ENCODE measurements around the gene F7. TPM values are rescaled to one million over a fixed set of nuclear protein-coding genes. Genes with fewer than 3 reads are reported as not detected.

The F7 gene
- total RNA-seq, 1 donor from 2014 or later = not detected

- TF ChIP-seq CTCF (IDR thresholded peaks at IDR 0.05; ENCODE audit: insufficient read depth, low read length, severe bottlenecking) = no peak
- DNase-seq (ENCODE audit: low read depth) (no peak), FAIRE-seq (no peak)
- no peaks in the 10 kb centered on the region for H3K36me3 ChIP-seq (ENCODE audit: control insufficient read depth, insufficient read depth, low read length)
- no peak overlapping the region for H3K4me3 ChIP-seq (ENCODE audit: low read depth, low read length)
- H3K27me3 ChIP-seq (ENCODE audit: control insufficient read depth, insufficient read depth, low read length) = peaks cover 5% of the 10 kb centered on the region
Measured at GRCh38 chr13:113115363-113116205, 10.0 kb downstream of the F7 start.

- TF ChIP-seq CTCF (IDR thresholded peaks at IDR 0.05; ENCODE audit: insufficient read depth, low read length, severe bottlenecking) = no peak
- DNase-seq (ENCODE audit: low read depth) = no peak
- no peak for FAIRE-seq
- no peaks in the 10 kb centered on the region for H3K36me3 ChIP-seq (ENCODE audit: control insufficient read depth, insufficient read depth, low read length)
- no peak overlapping the region for H3K4me3 ChIP-seq (ENCODE audit: low read depth, low read length)
- no peaks in the 10 kb centered on the region for H3K27me3 ChIP-seq (ENCODE audit: control insufficient read depth, insufficient read depth, low read length)
Measured at GRCh38 chr13:113116206-113116800, 10.7 kb downstream of the F7 start.

GRCh38 chr13:113116871-113117271 is 11.3 kb downstream of the F7 start:
- TF ChIP-seq CTCF (IDR thresholded peaks at IDR 0.05; ENCODE audit: insufficient read depth, low read length, severe bottlenecking) = no peak
- no peaks in the 10 kb centered on the region for H3K36me3 ChIP-seq (ENCODE audit: control insufficient read depth, insufficient read depth, low read length)
- no peak overlapping the region for H3K4me3 ChIP-seq (ENCODE audit: low read depth, low read length)
- no peaks in the 10 kb centered on the region for H3K27me3 ChIP-seq (ENCODE audit: control insufficient read depth, insufficient read depth, low read length)
- DNase-seq (ENCODE audit: low read depth) (no peak), FAIRE-seq (no peak)

- no peak overlapping the region for H3K4me3 ChIP-seq (ENCODE audit: low read depth, low read length)
- FAIRE-seq = no peak
- no peaks in the 10 kb centered on the region for H3K27me3 ChIP-seq (ENCODE audit: control insufficient read depth, insufficient read depth, low read length)
- no peaks in the 10 kb centered on the region for H3K36me3 ChIP-seq (ENCODE audit: control insufficient read depth, insufficient read depth, low read length)
- no peak for TF ChIP-seq CTCF (IDR thresholded peaks at IDR 0.05; ENCODE audit: insufficient read depth, low read length, severe bottlenecking)
- no peak for DNase-seq (ENCODE audit: low read depth)
Measured at GRCh38 chr13:113117335-113117872, 11.8 kb downstream of the F7 start.

GRCh38 chr13:113117911-113118260 is 12.3 kb downstream of the F7 start:
- no peaks in the 10 kb centered on the region for H3K27me3 ChIP-seq (ENCODE audit: control insufficient read depth, insufficient read depth, low read length)
- H3K36me3 ChIP-seq (ENCODE audit: control insufficient read depth, insufficient read depth, low read length) = no peaks in the 10 kb centered on the region
- no peak for DNase-seq (ENCODE audit: low read depth)
- no peak overlapping the region for H3K4me3 ChIP-seq (ENCODE audit: low read depth, low read length)
- no peak for FAIRE-seq
- no peak for TF ChIP-seq CTCF (IDR thresholded peaks at IDR 0.05; ENCODE audit: insufficient read depth, low read length, severe bottlenecking)
